OCI-LY1 (cell line): ENCODE results near the gene KCNT1.

Source experiments
- CTCF ChIP-seq: fragments of 200-600 bp; sonication (generic), shearing (Covaris generic); IDR thresholded peaks from 2 replicates; pipeline ENCODE4 v1.5.1; 2017; ENCODE audit warnings: mild to moderate bottlenecking, antibody characterized with exemption, low read length, moderate library complexity, mixed read lengths
- EZH2 ChIP-seq: fragments of 200-600 bp; sonication (generic), shearing (Covaris generic); IDR thresholded peaks from 2 replicates; pipeline ENCODE4 v1.8.0; 2017; ENCODE audit warnings: borderline replicate concordance, mixed run types, mild to moderate bottlenecking, antibody characterized with exemption, low read length, moderate library complexity, mixed read lengths

GRCh38 chr9:135766707-135767106, 64.7 kb downstream of the KCNT1 start:
- TF ChIP-seq CTCF (no peak), EZH2 (no peak)
